T-helper 1 cell treated with Interleukin-12 subunit alpha and Interleukin-12 subunit beta and Interleukin-4 antibody, amounts not matched to agents 30 μg/mL and 1 μg/mL, for 36 hours (primary cell): ENCODE results near the gene MICA.
"Not testable (repeated sequence)": the region's sequence is repeated elsewhere in the genome, so short reads cannot be mapped to it uniquely, and the experiment has no call there.

Source experiments
- H3K27ac Mint-ChIP-seq: one replicate; pipeline ENCODE4 v1.8.0; 2021; ENCODE audit warnings: mild to moderate bottlenecking, mixed read lengths
- H3K27me3 Mint-ChIP-seq: one replicate; pipeline ENCODE4 v1.8.0; 2021; ENCODE audit warnings: low read depth, mixed read lengths
- H3K36me3 Mint-ChIP-seq: one replicate; pipeline ENCODE4 v1.8.0; 2021; ENCODE audit warnings: low read depth, mixed read lengths
- H3K4me1 Mint-ChIP-seq: one replicate; pipeline ENCODE4 v1.8.0; 2021; ENCODE audit warnings: low read depth, mixed read lengths
- H3K4me3 Mint-ChIP-seq: one replicate; pipeline ENCODE4 v1.8.0; 2021; ENCODE audit warnings: mild to moderate bottlenecking, moderate library complexity, mixed read lengths
- H3K9me3 Mint-ChIP-seq: one replicate; pipeline ENCODE4 v1.8.0; 2021; ENCODE audit warnings: mixed read lengths

The MICA gene

GRCh38 chr6:31414148-31414770, 10.9 kb downstream of the MICA start:
- H3K4me1 Mint-ChIP-seq, H3K27me3 Mint-ChIP-seq, H3K4me3 Mint-ChIP-seq, H3K9me3 Mint-ChIP-seq, H3K27ac Mint-ChIP-seq: not testable (repeated sequence)
- peaks cover 20% of the 10 kb centered on the region for H3K36me3 Mint-ChIP-seq

GRCh38 chr6:31414771-31415265, 11.4 kb downstream of the MICA start:
- no peaks in the 10 kb centered on the region for H3K27me3 Mint-ChIP-seq
- peaks cover 3% of the 10 kb centered on the region for H3K4me1 Mint-ChIP-seq
- H3K36me3 Mint-ChIP-seq, result peaks cover 23% of the 10 kb centered on the region
- no peak overlapping the region for H3K4me3 Mint-ChIP-seq
- H3K27ac Mint-ChIP-seq, result no peak overlapping the region
- no peaks in the 10 kb centered on the region for H3K9me3 Mint-ChIP-seq

- H3K9me3 Mint-ChIP-seq, result no peaks in the 10 kb centered on the region
Measured at GRCh38 chr6:31416394-31417014, 13.1 kb downstream of the MICA start.

GRCh38 chr6:31418251-31418650, 14.9 kb downstream of the MICA start:
- Mint-ChIP-seq H3K9me3 (no peaks in the 10 kb centered on the region), H3K27me3 (no peaks in the 10 kb centered on the region), H3K4me1 (no peaks in the 10 kb centered on the region), H3K36me3 (peaks cover 18% of the 10 kb centered on the region), H3K27ac (no peak overlapping the region), H3K4me3 (no peak overlapping the region)

More at GRCh38 chr6:31416394-31417014, 13.1 kb downstream of the MICA start:
- Mint-ChIP-seq H3K36me3 (peaks cover 18% of the 10 kb centered on the region), H3K4me3 (no peak overlapping the region), H3K27me3 (no peaks in the 10 kb centered on the region), H3K4me1 (no peaks in the 10 kb centered on the region), H3K27ac (no peak overlapping the region)

- H3K27me3 Mint-ChIP-seq, result peaks cover 2% of the 10 kb centered on the region
Measured at GRCh38 chr6:31419842-31420241, 16.4 kb downstream of the MICA start.

GRCh38 chr6:31420546-31420945, 17.2 kb downstream of the MICA start:
- Mint-ChIP-seq H3K27ac (no peak overlapping the region), H3K27me3 (peaks cover 8% of the 10 kb centered on the region), H3K36me3 (peaks cover 18% of the 10 kb centered on the region), H3K9me3 (no peaks in the 10 kb centered on the region), H3K4me3 (no peak overlapping the region), H3K4me1 (no peaks in the 10 kb centered on the region)

More at GRCh38 chr6:31419842-31420241, 16.4 kb downstream of the MICA start:
- H3K9me3 Mint-ChIP-seq, result no peaks in the 10 kb centered on the region
- H3K27ac Mint-ChIP-seq, result no peak overlapping the region
- H3K4me1 Mint-ChIP-seq, result no peaks in the 10 kb centered on the region
- peaks cover 18% of the 10 kb centered on the region for H3K36me3 Mint-ChIP-seq
- H3K4me3 Mint-ChIP-seq, result no peak overlapping the region

GRCh38 chr6:31422587-31422986, 19.2 kb downstream of the MICA start:
- H3K4me3 Mint-ChIP-seq, result no peak overlapping the region
- H3K4me1 Mint-ChIP-seq, result no peaks in the 10 kb centered on the region
- peaks cover 20% of the 10 kb centered on the region for H3K27me3 Mint-ChIP-seq
- H3K36me3 Mint-ChIP-seq, result peaks cover 5% of the 10 kb centered on the region
- no peaks in the 10 kb centered on the region for H3K9me3 Mint-ChIP-seq
- no peak overlapping the region for H3K27ac Mint-ChIP-seq

GRCh38 chr6:31423550-31423949, 20.2 kb downstream of the MICA start:
- H3K4me3 Mint-ChIP-seq, result no peak overlapping the region

GRCh38 chr6:31426395-31427354, 23.3 kb downstream of the MICA start:
- Mint-ChIP-seq H3K27ac (no peak overlapping the region), H3K4me3 (no peak overlapping the region), H3K9me3 (no peaks in the 10 kb centered on the region), H3K4me1 (no peaks in the 10 kb centered on the region), H3K36me3 (no peaks in the 10 kb centered on the region), H3K27me3 (peaks cover 23% of the 10 kb centered on the region)

More at GRCh38 chr6:31423550-31423949, 20.2 kb downstream of the MICA start:
- Mint-ChIP-seq H3K36me3 (peaks cover 4% of the 10 kb centered on the region), H3K27ac (no peak overlapping the region), H3K9me3 (no peaks in the 10 kb centered on the region), H3K4me1 (no peaks in the 10 kb centered on the region), H3K27me3 (peaks cover 20% of the 10 kb centered on the region)

GRCh38 chr6:31430449-31430848, 27.1 kb downstream of the MICA start:
- no peak overlapping the region for H3K4me3 Mint-ChIP-seq
- peaks cover 27% of the 10 kb centered on the region for H3K27me3 Mint-ChIP-seq
- no peaks in the 10 kb centered on the region for H3K4me1 Mint-ChIP-seq
- H3K9me3 Mint-ChIP-seq, result no peaks in the 10 kb centered on the region
- no peak overlapping the region for H3K27ac Mint-ChIP-seq
- no peaks in the 10 kb centered on the region for H3K36me3 Mint-ChIP-seq

- H3K27ac Mint-ChIP-seq, H3K36me3 Mint-ChIP-seq, H3K4me3 Mint-ChIP-seq, H3K4me1 Mint-ChIP-seq: not testable (repeated sequence)
- Mint-ChIP-seq H3K9me3 (peaks cover 22% of the 10 kb centered on the region), H3K27me3 (peaks cover 49% of the 10 kb centered on the region)
Measured at GRCh38 chr6:31435051-31435450, 31.7 kb downstream of the MICA start.

- Mint-ChIP-seq H3K4me1 (peaks cover 2% of the 10 kb centered on the region), H3K27me3 (peaks cover 71% of the 10 kb centered on the region), H3K27ac (no peak overlapping the region), H3K4me3 (no peak overlapping the region), H3K9me3 (peaks cover 22% of the 10 kb centered on the region), H3K36me3 (peaks cover 3% of the 10 kb centered on the region)
Measured at GRCh38 chr6:31438222-31438621, 34.8 kb downstream of the MICA start.

GRCh38 chr6:31438677-31439076, 35.3 kb downstream of the MICA start:
- peaks cover 72% of the 10 kb centered on the region for H3K27me3 Mint-ChIP-seq
- peaks cover 2% of the 10 kb centered on the region for H3K4me1 Mint-ChIP-seq
- no peak overlapping the region for H3K4me3 Mint-ChIP-seq
- peaks cover 22% of the 10 kb centered on the region for H3K9me3 Mint-ChIP-seq
- H3K27ac Mint-ChIP-seq, result no peak overlapping the region
- peaks cover 3% of the 10 kb centered on the region for H3K36me3 Mint-ChIP-seq

GRCh38 chr6:31441365-31442267, 38.2 kb downstream of the MICA start:
- Mint-ChIP-seq H3K4me1 (peaks cover 2% of the 10 kb centered on the region), H3K27ac (no peak overlapping the region), H3K36me3 (peaks cover 3% of the 10 kb centered on the region), H3K4me3 (no peak overlapping the region), H3K27me3 (peaks cover 77% of the 10 kb centered on the region), H3K9me3 (peaks cover 21% of the 10 kb centered on the region)
